HL-60 (cell line): ENCODE data around the gene ST3GAL4.

Experiments used
- DNase-seq, 2 experiments: peaks; one replicate each; pipeline ENCODE4 v3.0.0-alpha.2; 2010 to 2020; ENCODE audit warnings: low read depth in 1 of 2, low spot score in 1 of 2
- H3K27ac ChIP-seq: fragments of 250-450 bp; sonication (Bioruptor Pico); replicated peaks from 2 replicates; pipeline ENCODE4 v1.5.1; 2020; ENCODE audit warnings: mild to moderate bottlenecking, moderate library complexity
- H3K27me3 ChIP-seq: fragments of 250-450 bp; sonication (Bioruptor Pico); 2 replicates; pipeline ENCODE4 v1.5.1; 2021; ENCODE audit warnings: mild to moderate bottlenecking, moderate library complexity; ENCODE audit not compliant: insufficient read depth, poor library complexity, severe bottlenecking
- H3K4me3 ChIP-seq: replicated peaks from 2 replicates; pipeline ENCODE4 v1.5.1; 2011; ENCODE audit warnings: mild to moderate bottlenecking, control low read depth, low read length; ENCODE audit not compliant: insufficient read depth
- GABPA ChIP-seq: IDR thresholded peaks from 2 replicates; pipeline ENCODE4 v1.6.1; 2012; ENCODE audit warnings: low read depth
- POLR2AphosphoS5 ChIP-seq: IDR thresholded peaks from 2 replicates; pipeline ENCODE4 v1.6.1; 2012; ENCODE audit warnings: low read depth
- REST ChIP-seq: IDR thresholded peaks from 2 replicates; pipeline ENCODE4 v1.6.1; 2012; ENCODE audit warnings: low read depth; ENCODE audit not compliant: insufficient replicate concordance
- SPI1 ChIP-seq: IDR thresholded peaks from 2 replicates; pipeline ENCODE4 v1.6.1; 2012; ENCODE audit warnings: low read depth, mild to moderate bottlenecking, borderline replicate concordance
- TF ChIP-seq, protein P1 (sequence below): IDR thresholded peaks from one replicate; pipeline ENCODE4 v1.5.1; 2011; ENCODE audit warnings: low read length, control low read depth, inconsistent platforms; ENCODE audit not compliant: insufficient read depth

The ST3GAL4 gene

DNA sequence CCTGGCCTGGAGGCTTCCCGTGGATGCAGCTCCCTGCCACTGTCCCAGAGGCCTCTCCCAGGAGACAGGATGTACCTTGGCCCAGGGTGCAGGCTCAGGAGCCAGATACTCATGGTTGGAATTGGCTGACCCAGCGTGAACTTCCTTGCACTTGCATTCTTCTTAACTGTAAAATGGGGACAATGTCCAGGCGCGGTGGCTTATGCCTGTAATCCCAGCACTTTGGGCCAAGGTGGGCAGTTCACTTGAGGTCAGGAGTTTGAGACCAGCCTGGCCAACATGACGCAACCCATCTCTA is 20.1 kb upstream of the ST3GAL4 start:
- H3K27ac ChIP-seq, result peak overlapping the region; percentile 65
- H3K4me3 ChIP-seq, result no peak overlapping the region
- no peak for DNase-seq
- H3K27me3 ChIP-seq, result no peaks in the 10 kb centered on the region
- TF ChIP-seq GABPA (no peak), SPI1 (no peak), POLR2AphosphoS5 (no peak), REST (no peak)
- TF ChIP-seq, protein P1, sequence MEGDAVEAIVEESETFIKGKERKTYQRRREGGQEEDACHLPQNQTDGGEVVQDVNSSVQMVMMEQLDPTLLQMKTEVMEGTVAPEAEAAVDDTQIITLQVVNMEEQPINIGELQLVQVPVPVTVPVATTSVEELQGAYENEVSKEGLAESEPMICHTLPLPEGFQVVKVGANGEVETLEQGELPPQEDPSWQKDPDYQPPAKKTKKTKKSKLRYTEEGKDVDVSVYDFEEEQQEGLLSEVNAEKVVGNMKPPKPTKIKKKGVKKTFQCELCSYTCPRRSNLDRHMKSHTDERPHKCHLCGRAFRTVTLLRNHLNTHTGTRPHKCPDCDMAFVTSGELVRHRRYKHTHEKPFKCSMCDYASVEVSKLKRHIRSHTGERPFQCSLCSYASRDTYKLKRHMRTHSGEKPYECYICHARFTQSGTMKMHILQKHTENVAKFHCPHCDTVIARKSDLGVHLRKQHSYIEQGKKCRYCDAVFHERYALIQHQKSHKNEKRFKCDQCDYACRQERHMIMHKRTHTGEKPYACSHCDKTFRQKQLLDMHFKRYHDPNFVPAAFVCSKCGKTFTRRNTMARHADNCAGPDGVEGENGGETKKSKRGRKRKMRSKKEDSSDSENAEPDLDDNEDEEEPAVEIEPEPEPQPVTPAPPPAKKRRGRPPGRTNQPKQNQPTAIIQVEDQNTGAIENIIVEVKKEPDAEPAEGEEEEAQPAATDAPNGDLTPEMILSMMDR, result no peak

- H3K27me3 ChIP-seq, result no peaks in the 10 kb centered on the region
- peak overlapping the region; percentile 65 for H3K27ac ChIP-seq
- DNase-seq, result peak in 1 of 2 experiments; percentile 38
- no peak overlapping the region for H3K4me3 ChIP-seq
- TF ChIP-seq, protein P1, result no peak
- TF ChIP-seq POLR2AphosphoS5, result no peak
- TF ChIP-seq GABPA, result no peak
- no peak for TF ChIP-seq REST
- no peak for TF ChIP-seq SPI1
Measured at GRCh38 chr11:126336138-126336541, 19.3 kb upstream of the ST3GAL4 start.

GRCh38 chr11:126336671-126337101 is 18.8 kb upstream of the ST3GAL4 start:
- DNase-seq, result peak in 1 of 2 experiments; percentile 86
- TF ChIP-seq POLR2AphosphoS5, result peak; percentile 70
- TF ChIP-seq SPI1, result peak; percentile 83
- TF ChIP-seq, protein P1, result no peak
- TF ChIP-seq GABPA, result no peak
- TF ChIP-seq REST, result no peak
- Histone ChIP-seq H3K27ac (peak overlapping the region; percentile 65), H3K4me3 (no peak overlapping the region), H3K27me3 (no peaks in the 10 kb centered on the region)
